K562 (cell line): ENCODE measurements around the gene HLTF. TPM values are rescaled to one million over a fixed set of nuclear protein-coding genes. Genes with fewer than 3 reads are reported as not detected.

ENCODE experiments used
- ATAC-seq: fragments of 200-7000 bp; cut with Tn5 transposase; 3 replicates; pipeline ENCODE4 v1.9.1; 2020; ENCODE audit warnings: moderate library complexity
- BruUV-seq: library from RNA; stranded (reverse); fragments of 400-500 nt; replicated peaks from 2 replicates; lab custom pipeline; 2021; lab: Mats Ljungman, UMichigan
- CTCF ChIA-PET: fragments of 300-600 bp; formaldehyde crosslinking; extraction: SDS; loops from one replicate; lab custom pipeline; 2021; ENCODE audit warnings: low intra/inter-chr PET ratio; lab: Yijun Ruan, JAX
- POLR2A ChIA-PET: fragments of 300-600, 350-650 bp; sonication (Branson Sonifier 250); formaldehyde crosslinking; extraction: SDS; loops from one replicate; lab custom pipeline; 2021; ENCODE audit warnings: antibody characterized with exemption, inconsistent platforms; lab: Yijun Ruan, JAX
- DNase-seq, 4 experiments: peaks; one replicate each; pipeline versions ENCODE4 v3.0.0 to v3.0.0-alpha.2; 2011 to 2018; ENCODE audit warnings: low spot score in 3 of 4, mixed read lengths in 3 of 4; ENCODE audit errors: extremely low read depth in 1 of 4
- FAIRE-seq: peaks from 2 replicates; lab custom pipeline; 2011; peaks lifted over from hg19 to GRCh38; lab: Jason Lieb, UNC
- H2AFZ ChIP-seq: 2 replicates; pipeline ENCODE4 v1.6.0; 2011; ENCODE audit warnings: low read depth, low read length, control low read depth, inconsistent platforms
- H3K27ac ChIP-seq: fragments of 200-600 bp; 3 replicates; pipeline ENCODE4 v1.8.0; 2011; ENCODE audit warnings: low read depth, mild to moderate bottlenecking, control low read depth, inconsistent platforms, low read length, moderate library complexity, mixed read lengths; ENCODE audit errors: extremely low read depth
- H3K27me3 ChIP-seq, 2 experiments: fragments of 300-600 bp in 1 of 2; 2 replicates in 1 of 2; 3 replicates in 1 of 2; pipeline versions ENCODE4 v1.6.0 to v1.8.0; 2011; ENCODE audit warnings: inconsistent platforms in 2 of 2, low read length in 2 of 2, mild to moderate bottlenecking in 1 of 2, mixed read lengths in 1 of 2, moderate library complexity in 1 of 2; ENCODE audit not compliant: control insufficient read depth in 2 of 2, insufficient read depth in 2 of 2
- H3K36me3 ChIP-seq: fragments of 300-600 bp; 3 replicates; pipeline ENCODE4 v1.8.0; 2011; ENCODE audit warnings: mild to moderate bottlenecking, low read length, inconsistent platforms; ENCODE audit not compliant: control insufficient read depth, insufficient read depth
- H3K4me1 ChIP-seq, 2 experiments: fragments of 200-600 bp in 1 of 2; replicated peaks in 1 of 2; 2 replicates in 1 of 2; 3 replicates in 1 of 2; pipeline versions ENCODE4 v1.5.1 to v1.8.0; 2011; ENCODE audit warnings: inconsistent platforms in 2 of 2, low read length in 2 of 2, mild to moderate bottlenecking in 1 of 2, mixed read lengths in 1 of 2, moderate library complexity in 1 of 2; ENCODE audit not compliant: control insufficient read depth in 2 of 2, insufficient read depth in 2 of 2
- H3K4me2 ChIP-seq: 2 replicates; pipeline ENCODE4 v1.6.1; 2011; ENCODE audit warnings: low read length, control low read depth, inconsistent platforms, mixed read lengths; ENCODE audit not compliant: insufficient read depth
- H3K4me3 ChIP-seq: fragments of 200-600 bp; sonication (generic), shearing (Covaris generic); 2 replicates; pipeline ENCODE4 v1.5.1; 2016; ENCODE audit warnings: control low read depth, inconsistent platforms
- H3K79me2 ChIP-seq: fragments of 200-600 bp; 3 replicates; pipeline ENCODE4 v1.8.0; 2011; ENCODE audit warnings: low read length, inconsistent platforms; ENCODE audit not compliant: control insufficient read depth, insufficient read depth
- H3K9ac ChIP-seq, 2 experiments: 2 replicates each; pipeline versions ENCODE4 v1.6.0 to v1.6.1; 2011; ENCODE audit warnings: low read depth in 2 of 2, low read length in 2 of 2, control low read depth in 1 of 2, inconsistent platforms in 1 of 2, mild to moderate bottlenecking in 1 of 2, mixed read lengths in 1 of 2; ENCODE audit not compliant: insufficient read depth in 1 of 2
- H3K9me1 ChIP-seq: one replicate; pipeline ENCODE4 v1.6.0; 2011; ENCODE audit warnings: inconsistent platforms, mild to moderate bottlenecking, low read length, moderate library complexity; ENCODE audit not compliant: control insufficient read depth, insufficient read depth
- H3K9me3 ChIP-seq: replicated peaks from 2 replicates; pipeline ENCODE4 v1.5.1; 2011; ENCODE audit warnings: low read depth, low read length, inconsistent platforms; ENCODE audit not compliant: control insufficient read depth, insufficient read depth
- H4K20me1 ChIP-seq: replicated peaks from 2 replicates; pipeline ENCODE4 v1.6.1; 2011; ENCODE audit warnings: low read length, inconsistent platforms, mixed read lengths; ENCODE audit not compliant: control insufficient read depth, insufficient read depth
- CREB3 ChIP-seq: fragments of 450-650 bp; conservative IDR thresholded peaks from 2 replicates; pipeline ENCODE4 v1.6.1; 2016; ENCODE audit warnings: missing genetic modification characterization, low read depth, mild to moderate bottlenecking, missing compliant biosample characterization, moderate library complexity
- HDAC6 ChIP-seq: IDR thresholded peaks from 2 replicates; pipeline ENCODE4 v1.6.1; 2012; ENCODE audit warnings: low read depth, mild to moderate bottlenecking, control low read depth, inconsistent platforms, low read length, moderate library complexity
- MCM7 ChIP-seq, 2 experiments: fragments of 450-650 bp; IDR thresholded peaks; 2 replicates each; pipeline ENCODE4 v1.6.1; 2016 to 2018
- NFIC ChIP-seq: fragments of 450-650 bp; IDR thresholded peaks from 2 replicates; pipeline ENCODE4 v1.6.1; 2017; ENCODE audit warnings: mild to moderate bottlenecking, inconsistent platforms
- SLC30A9 ChIP-seq: fragments of 250-450 bp; sonication (Bioruptor Pico); IDR thresholded peaks from 2 replicates; pipeline ENCODE4 v1.8.0; 2022; ENCODE audit warnings: mild to moderate bottlenecking, moderate library complexity
- ZNF124 ChIP-seq: sonication (generic); formaldehyde crosslinking; IDR thresholded peaks from 2 replicates; pipeline ENCODE4 v1.8.1; 2022; ENCODE audit warnings: missing genetic modification reagents
- ZNF184 ChIP-seq: sonication (generic); formaldehyde crosslinking; IDR thresholded peaks from 2 replicates; pipeline ENCODE4 v1.5.0; 2020; ENCODE audit warnings: missing genetic modification reagents
- WGBS: fragments of 100-300 bp; shearing (Covaris generic); methylation state at CpG from one replicate; pipeline ENCODE4 v1.1.6; 2016; ENCODE audit warnings: low coverage, mixed read lengths; ENCODE audit not compliant: insufficient coverage; ENCODE audit errors: missing lambda C conversion rate; 5-methylcytosine and 5-hydroxymethylcytosine counted together
- in situ Hi-C: fragments of 300-500 bp; cut with MboI; formaldehyde crosslinking; loops from 4 replicates; pipeline ENCODE4 v1.15.0; 2018; ENCODE audit warnings: inconsistent platforms, mixed read lengths
- intact Hi-C: fragments of 100-400 bp; cut with micrococcal nuclease; formaldehyde crosslinking; loops from 2 replicates; pipeline ENCODE4 v1.14.2; 2022
- polyA plus RNA-seq, 8 experiments: library from polyadenylated mRNA; depleted of rRNA in 4 of 8; stranded (reverse) in 5 of 8; unstranded in 3 of 8; fragments of >200 nt; fragmentation: Nextera tagmentation in 2 of 8; fragmentation: Illumina TruSeq in 1 of 8; extraction: Ambion mirVana in 2 of 8; extraction: Trizol in 1 of 8; gene quantifications; 2 replicates each; pipeline versions ENCODE4 v1.2.1 to v1.2.3, GENCODE V29; 2011 to 2014; ENCODE audit warnings: inconsistent platforms in 1 of 8, missing spikeins in 1 of 8
- total RNA-seq, 7 experiments: library from RNA; depleted of rRNA in 6 of 7; stranded (reverse); fragments of >200 nt in 6 of 7; fragmentation: Illumina TruSeq in 2 of 7; extraction: Trizol in 2 of 7; gene quantifications; 2 replicates each; pipeline versions ENCODE4 v1.2.1 to v1.2.3, GENCODE V29; 2011 to 2021; ENCODE audit warnings: low replicate concordance in 1 of 7

HLTF gene
- total and polyA plus RNA-seq, 9 of the 15 experiments (the other 6 are each of a cell fraction or from before 2014, with no cell fraction given): 35.1 to 82.4 (median 50.4) TPM

GRCh38 chr3:149020839-149021252 lies 65.5 kb downstream of the HLTF start:
- BruUV-seq: no TSS peak
- TF ChIP-seq ZNF184: no peak
- TF ChIP-seq NFIC: no peak
- TF ChIP-seq ZNF124: no peak
- no peak for TF ChIP-seq MCM7 (IDR thresholded peaks at IDR 0.05)
- no peak for TF ChIP-seq SLC30A9 (CRISPR knock-in tag)
- no peak for TF ChIP-seq HDAC6
- TF ChIP-seq CREB3 (tag): no peak
- Histone ChIP-seq H4K20me1 (no peaks in the 10 kb centered on the region), H3K36me3 (peaks cover 18% of the 10 kb centered on the region; the same call in 1 of the 3 replicates), H3K79me2 (no peaks in the 10 kb centered on the region), H2AFZ (no peak overlapping the region), H3K9me1 (no peaks in the 10 kb centered on the region), H3K4me2 (no peak overlapping the region), H3K9me3 (no peaks in the 10 kb centered on the region), H3K27ac (no peak overlapping the region), H3K4me3 (no peak overlapping the region), H3K9ac (no peak overlapping the region), H3K27me3 (no peaks in the 10 kb centered on the region), H3K4me1 (no peaks in the 10 kb centered on the region)
- no peak for FAIRE-seq
- intact Hi-C loops (no loop called here), in situ Hi-C loops (no loop called here)
- 80% methylated on average over 2 of the region's 4 CpGs for WGBS
- POLR2A ChIA-PET: no interaction called here
- CTCF ChIA-PET: no interaction called here
- ATAC-seq: no peak
- DNase-seq: no peak
